ENCODE results near the gene OR5K2. TPM values are rescaled to one million over a fixed set of nuclear protein-coding genes. Genes with fewer than 3 reads are reported as not detected.

OR5K2 gene
- total RNA-seq, 4 donors from 2014 or later: not detected

DNA sequence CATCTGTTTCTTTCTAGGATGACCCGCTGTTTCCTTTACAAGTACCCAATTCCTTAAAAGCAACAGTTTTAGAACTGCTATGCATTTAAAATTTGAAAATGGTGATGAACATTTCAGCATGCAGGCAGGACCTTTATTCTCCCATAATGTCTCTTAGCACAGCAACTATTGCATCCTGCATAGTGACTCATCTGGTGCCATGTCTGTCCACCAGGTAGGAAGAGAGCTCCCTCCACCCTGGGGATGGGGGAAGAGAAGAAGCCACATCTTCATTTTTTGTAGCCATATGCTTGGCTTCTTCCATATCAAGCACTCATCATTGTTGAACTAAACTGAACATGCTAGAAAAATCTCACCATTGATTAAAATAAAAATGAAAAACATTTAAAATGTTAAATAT lies 44.2 kb downstream of the OR5K2 start:
- WGBS, 2 donors: 89 to 90% methylated on average over 1 of the region's 1 CpG
- DNase-seq: no peak
- H3K4me3 ChIP-seq: no peak overlapping the region
- intact Hi-C loops (cut with DNase I): no loop called here
- H3K27ac ChIP-seq: no peak overlapping the region
- no peaks in the 10 kb centered on the region for H3K9me3 ChIP-seq
- H3K36me3 ChIP-seq: no peaks in the 10 kb centered on the region
- H3K27me3 ChIP-seq: no peaks in the 10 kb centered on the region
- H3K4me1 ChIP-seq: no peaks in the 10 kb centered on the region
- TF ChIP-seq, protein P1, sequence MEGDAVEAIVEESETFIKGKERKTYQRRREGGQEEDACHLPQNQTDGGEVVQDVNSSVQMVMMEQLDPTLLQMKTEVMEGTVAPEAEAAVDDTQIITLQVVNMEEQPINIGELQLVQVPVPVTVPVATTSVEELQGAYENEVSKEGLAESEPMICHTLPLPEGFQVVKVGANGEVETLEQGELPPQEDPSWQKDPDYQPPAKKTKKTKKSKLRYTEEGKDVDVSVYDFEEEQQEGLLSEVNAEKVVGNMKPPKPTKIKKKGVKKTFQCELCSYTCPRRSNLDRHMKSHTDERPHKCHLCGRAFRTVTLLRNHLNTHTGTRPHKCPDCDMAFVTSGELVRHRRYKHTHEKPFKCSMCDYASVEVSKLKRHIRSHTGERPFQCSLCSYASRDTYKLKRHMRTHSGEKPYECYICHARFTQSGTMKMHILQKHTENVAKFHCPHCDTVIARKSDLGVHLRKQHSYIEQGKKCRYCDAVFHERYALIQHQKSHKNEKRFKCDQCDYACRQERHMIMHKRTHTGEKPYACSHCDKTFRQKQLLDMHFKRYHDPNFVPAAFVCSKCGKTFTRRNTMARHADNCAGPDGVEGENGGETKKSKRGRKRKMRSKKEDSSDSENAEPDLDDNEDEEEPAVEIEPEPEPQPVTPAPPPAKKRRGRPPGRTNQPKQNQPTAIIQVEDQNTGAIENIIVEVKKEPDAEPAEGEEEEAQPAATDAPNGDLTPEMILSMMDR (IDR thresholded peaks at IDR 0.05): no peak
- no peak for TF ChIP-seq POLR2A (IDR thresholded peaks at IDR 0.05)

DNA sequence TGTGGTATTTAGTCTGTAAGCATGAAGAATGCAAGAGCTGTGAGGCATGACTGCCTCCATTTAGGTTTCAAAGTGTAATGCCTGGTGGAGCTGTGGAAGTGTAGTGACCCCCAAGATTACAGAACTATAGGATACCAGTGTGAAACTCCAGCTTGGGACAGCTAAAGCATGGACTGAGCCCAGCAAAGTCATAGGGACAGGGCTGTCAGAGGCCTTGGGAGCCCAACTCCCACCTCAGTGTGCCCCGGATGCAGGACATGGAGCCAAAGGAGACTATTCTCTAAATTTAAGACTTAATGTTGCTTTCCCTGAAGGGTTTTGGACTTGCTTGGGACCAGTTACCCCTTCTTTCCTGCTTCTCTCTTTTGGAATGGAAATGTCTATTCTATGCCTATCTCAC lies 45.1 kb downstream of the OR5K2 start:
- Histone ChIP-seq H3K9me3 (no peaks in the 10 kb centered on the region), H3K27ac (no peak overlapping the region), H3K4me1 (no peaks in the 10 kb centered on the region), H3K4me3 (no peak overlapping the region), H3K36me3 (no peaks in the 10 kb centered on the region), H3K27me3 (no peaks in the 10 kb centered on the region)
- intact Hi-C loops (cut with DNase I): no loop called here
- 93 to 100% methylated on average over 1 of the region's 1 CpG for WGBS, 2 donors
- TF ChIP-seq, protein P1 (IDR thresholded peaks at IDR 0.05): no peak
- no peak for TF ChIP-seq POLR2A (IDR thresholded peaks at IDR 0.05)
- DNase-seq: no peak

DNA sequence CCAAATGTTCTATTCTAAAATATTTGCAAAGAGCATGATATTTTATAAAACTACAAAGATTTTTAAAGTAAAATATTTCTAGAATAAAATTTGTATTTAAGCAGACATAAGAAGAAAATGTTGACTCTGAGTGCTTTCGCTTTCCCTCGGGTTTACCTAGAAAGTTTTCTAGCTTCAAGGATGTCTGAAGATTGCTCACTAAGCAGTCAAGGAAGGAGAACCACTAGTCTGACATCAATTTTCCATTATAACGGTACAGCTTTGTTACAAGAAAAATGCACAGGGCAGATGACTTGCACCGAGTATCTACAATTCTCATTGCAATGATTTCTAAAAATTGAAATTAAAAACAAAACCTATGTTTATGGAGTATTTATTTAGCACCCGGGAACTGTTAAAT lies 48.5 kb downstream of the OR5K2 start:
- intact Hi-C loops (cut with DNase I): no loop called here
- Histone ChIP-seq H3K9me3 (no peaks in the 10 kb centered on the region), H3K27ac (no peak overlapping the region), H3K27me3 (peaks cover 0 to 9% (median 0%) of the 10 kb centered on the region in 4 donors), H3K4me3 (no peak overlapping the region), H3K4me1 (no peaks in the 10 kb centered on the region), H3K36me3 (no peaks in the 10 kb centered on the region)
- no peak for DNase-seq
- WGBS, 2 donors: 69 to 74% methylated on average over 5 of the region's 5 CpGs
- TF ChIP-seq, protein P1 (IDR thresholded peaks at IDR 0.05): no peak
- TF ChIP-seq POLR2A (IDR thresholded peaks at IDR 0.05): no peak

Small RNA genes within 50 kb of the gene (small RNA-seq; reads per million reads assigned to genes)
- gene RPL38P4: 0 reads per million in 4 donors

Other genes with a start within 250 kb of the OR5K2 start
- gene OR5H6, start 233.4 kb upstream of the OR5K2 start, total RNA-seq: not detected
- gene OR5H2, start 215.2 kb upstream of the OR5K2 start, total RNA-seq: not detected
- not detected for gene OR5K4, start 143.8 kb upstream of the OR5K2 start, total RNA-seq
- not detected for gene OR5K3, start 107.0 kb upstream of the OR5K2 start, total RNA-seq
- gene OR5K1, start 34.5 kb upstream of the OR5K2 start, total RNA-seq: not detected
- gene CLDND1, start 25.2 kb downstream of the OR5K2 start, total RNA-seq: 100 to 1,000 TPM in 2 of 4 donors, 10 to 100 TPM in 2; 80.0 to 192 (median 109) TPM
- 1 to 10 TPM; 1.5 to 2.7 (median 1.7) TPM for gene GPR15, start 34.3 kb downstream of the OR5K2 start, total RNA-seq
- gene CPOX, start 95.9 kb downstream of the OR5K2 start, total RNA-seq: 10 to 100 TPM; 18.3 to 23.6 (median 21.4) TPM